ENCODE measurements around the gene HIBADH. TPM values are rescaled to one million over a fixed set of nuclear protein-coding genes. Genes with fewer than 3 reads are reported as not detected.

Gene HIBADH
- total RNA-seq, 4 donors from 2014 or later, result 42.2 to 56.4 (median 49.0) TPM

DNA sequence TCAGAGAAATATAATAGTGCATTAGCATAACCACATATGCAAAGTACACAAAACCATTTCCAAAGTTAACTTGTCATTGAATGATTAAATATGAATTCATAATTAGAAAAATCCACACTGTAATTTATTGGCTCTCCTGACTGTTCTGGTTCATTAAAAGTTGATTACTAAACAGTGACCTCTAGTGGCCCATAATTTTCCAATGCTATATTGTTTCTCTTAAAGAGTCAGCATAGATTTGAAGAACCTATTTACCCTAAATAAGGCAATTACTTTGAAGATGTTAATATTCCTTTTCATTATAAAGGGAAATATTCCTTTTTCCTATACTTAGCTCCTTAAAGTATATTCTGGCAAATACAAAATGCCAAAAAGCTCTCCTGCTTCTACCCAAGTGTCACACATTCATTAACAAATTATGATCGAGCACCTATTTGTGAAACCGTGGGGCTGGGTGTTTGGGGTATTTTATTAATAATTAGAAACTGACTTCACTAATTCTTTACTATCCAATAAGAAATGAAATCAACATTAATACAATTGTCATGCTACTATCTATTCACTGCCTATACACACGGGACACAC lies 86.2 kb downstream of the HIBADH start:
- intact Hi-C loops (cut with DNase I; ENCODE audit: low total_unique reads) (loop anchor here (1.0 to 10.0 kb wide), 3 partner anchors 348 to 448 kb away; no protein-coding TSS in a partner anchor), in situ Hi-C loops (cut with MboI; ENCODE audit: low sequenced_read_pairs in 4 of 4) (loop anchor here in 3 of 4 donors (10.0 kb wide), 1 partner anchor 372 kb away; the partner anchor contains the start of gene HOXA13 (in 3 of the 3))
- ATAC-seq (peak in 1 of 2 donors; percentile 62), DNase-seq (no peak)
- TF ChIP-seq, protein P1, sequence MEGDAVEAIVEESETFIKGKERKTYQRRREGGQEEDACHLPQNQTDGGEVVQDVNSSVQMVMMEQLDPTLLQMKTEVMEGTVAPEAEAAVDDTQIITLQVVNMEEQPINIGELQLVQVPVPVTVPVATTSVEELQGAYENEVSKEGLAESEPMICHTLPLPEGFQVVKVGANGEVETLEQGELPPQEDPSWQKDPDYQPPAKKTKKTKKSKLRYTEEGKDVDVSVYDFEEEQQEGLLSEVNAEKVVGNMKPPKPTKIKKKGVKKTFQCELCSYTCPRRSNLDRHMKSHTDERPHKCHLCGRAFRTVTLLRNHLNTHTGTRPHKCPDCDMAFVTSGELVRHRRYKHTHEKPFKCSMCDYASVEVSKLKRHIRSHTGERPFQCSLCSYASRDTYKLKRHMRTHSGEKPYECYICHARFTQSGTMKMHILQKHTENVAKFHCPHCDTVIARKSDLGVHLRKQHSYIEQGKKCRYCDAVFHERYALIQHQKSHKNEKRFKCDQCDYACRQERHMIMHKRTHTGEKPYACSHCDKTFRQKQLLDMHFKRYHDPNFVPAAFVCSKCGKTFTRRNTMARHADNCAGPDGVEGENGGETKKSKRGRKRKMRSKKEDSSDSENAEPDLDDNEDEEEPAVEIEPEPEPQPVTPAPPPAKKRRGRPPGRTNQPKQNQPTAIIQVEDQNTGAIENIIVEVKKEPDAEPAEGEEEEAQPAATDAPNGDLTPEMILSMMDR (IDR thresholded peaks at IDR 0.05 in 4 of 5, conservative IDR thresholded peaks at IDR 0.05 in 1 of 5), result peak; percentile 37 to 64 (median 57)
- TF ChIP-seq POLR2A (IDR thresholded peaks at IDR 0.05), result no peak
- Histone ChIP-seq H3K4me1 (no peaks in the 10 kb centered on the region), H3K27ac (no peak overlapping the region), H3K36me3 (no peaks in the 10 kb centered on the region), H3K4me3 (no peak overlapping the region), H3K9me3 (no peaks in the 10 kb centered on the region), H3K27me3 (no peaks in the 10 kb centered on the region)

DNA sequence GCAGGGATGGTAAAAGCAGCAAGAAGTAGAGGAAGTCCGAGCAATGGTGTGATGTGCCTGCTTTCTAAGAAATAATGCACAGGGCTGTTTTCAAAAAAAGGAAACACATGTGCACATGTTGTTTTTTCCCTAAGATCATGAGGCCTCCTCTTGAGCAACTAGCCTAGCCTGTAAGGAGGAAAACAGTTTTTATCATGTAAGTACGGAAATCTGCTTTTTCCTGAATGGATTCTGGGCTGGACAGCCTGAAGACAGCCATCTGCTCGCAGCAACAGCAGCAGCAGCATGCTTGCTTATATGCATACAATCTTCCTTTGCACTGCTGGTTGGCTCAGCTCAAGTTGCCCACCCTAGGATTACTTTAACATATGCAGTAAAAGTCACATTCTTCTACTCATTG lies 87.1 kb downstream of the HIBADH start:
- Histone ChIP-seq H3K9me3 (no peaks in the 10 kb centered on the region), H3K4me1 (no peaks in the 10 kb centered on the region), H3K27ac (no peak overlapping the region), H3K4me3 (no peak overlapping the region), H3K36me3 (no peaks in the 10 kb centered on the region), H3K27me3 (no peaks in the 10 kb centered on the region)
- in situ Hi-C loops (cut with MboI; ENCODE audit: low sequenced_read_pairs in 4 of 4) (loop anchor here in 3 of 4 donors (10.0 kb wide), 1 partner anchor 371 kb away; the partner anchor contains the start of gene HOXA13 (in 3 of the 3)), intact Hi-C loops (cut with DNase I; ENCODE audit: low total_unique reads) (loop anchor here (1.0 to 10.0 kb wide), 3 partner anchors 349 to 449 kb away; no protein-coding TSS in a partner anchor)
- ATAC-seq (no peak), DNase-seq (no peak)
- no peak for TF ChIP-seq POLR2A (IDR thresholded peaks at IDR 0.05)
- TF ChIP-seq, protein P1 (IDR thresholded peaks at IDR 0.05 in 4 of 5, conservative IDR thresholded peaks at IDR 0.05 in 1 of 5), result no peak

GRCh38 chr7:27569106-27569505 lies 93.6 kb downstream of the HIBADH start:
- ATAC-seq (no peak), DNase-seq (no peak)
- no peak overlapping the region for H3K4me3 ChIP-seq
- in situ Hi-C loops (cut with MboI; ENCODE audit: low sequenced_read_pairs in 4 of 4) (loop anchor here in 2 of 4 donors (10.0 to 25.0 kb wide), 2 partner anchors 344 to 357 kb away; partner anchors contain the start of gene HOXA13 (in 1 of the 2)), intact Hi-C loops (cut with DNase I; ENCODE audit: low total_unique reads) (no loop called here)
- TF ChIP-seq, protein P1 (IDR thresholded peaks at IDR 0.05 in 4 of 5, conservative IDR thresholded peaks at IDR 0.05 in 1 of 5), result no peak
- no peak for TF ChIP-seq POLR2A (IDR thresholded peaks at IDR 0.05)
- H3K4me1 ChIP-seq, result no peaks in the 10 kb centered on the region
- no peaks in the 10 kb centered on the region for H3K27me3 ChIP-seq
- no peak overlapping the region for H3K27ac ChIP-seq
- no peaks in the 10 kb centered on the region for H3K36me3 ChIP-seq
- H3K9me3 ChIP-seq, result no peaks in the 10 kb centered on the region

DNA sequence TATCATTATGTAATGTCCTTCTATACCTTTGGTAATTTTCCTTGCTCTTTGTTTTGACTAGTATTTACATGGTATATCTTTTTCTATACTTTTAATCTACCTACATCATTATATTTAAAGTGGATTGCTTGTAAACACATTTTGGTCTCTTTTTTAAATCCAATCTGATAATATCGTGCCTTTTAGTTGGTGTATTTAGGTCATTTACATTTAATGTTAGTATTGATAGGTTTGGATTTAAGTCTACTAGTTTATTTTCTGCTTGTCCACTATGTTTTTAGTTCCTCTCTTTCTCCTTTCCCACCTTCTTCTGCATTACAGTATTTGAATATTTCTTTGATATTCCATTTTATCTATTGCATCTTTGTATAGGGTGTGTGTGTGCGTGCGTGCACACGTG lies 95.4 kb downstream of the HIBADH start:
- H3K4me3 ChIP-seq, result no peak overlapping the region
- H3K4me1 ChIP-seq, result no peaks in the 10 kb centered on the region
- H3K27ac ChIP-seq, result no peak overlapping the region
- H3K36me3 ChIP-seq, result no peaks in the 10 kb centered on the region
- DNase-seq (no peak), ATAC-seq (no peak)
- TF ChIP-seq, protein P1 (IDR thresholded peaks at IDR 0.05 in 4 of 5, conservative IDR thresholded peaks at IDR 0.05 in 1 of 5), result no peak
- TF ChIP-seq POLR2A (IDR thresholded peaks at IDR 0.05), result no peak
- intact Hi-C loops (cut with DNase I; ENCODE audit: low total_unique reads) (no loop called here), in situ Hi-C loops (cut with MboI; ENCODE audit: low sequenced_read_pairs in 4 of 4) (loop anchor here in 2 of 4 donors (10.0 to 25.0 kb wide), 2 partner anchors 342 to 355 kb away; partner anchors contain the start of gene HOXA13 (in 1 of the 2))
- H3K9me3 ChIP-seq, result no peaks in the 10 kb centered on the region
- H3K27me3 ChIP-seq, result no peaks in the 10 kb centered on the region

Measured in gastrocnemius medialis (tissue), 4 donors.